PC-9 (cell line): ENCODE results near the gene CCDC144A.
"Not testable (repeated sequence)": the region's sequence is repeated elsewhere in the genome, so short reads cannot be mapped to it uniquely, and the experiment has no call there.

Source experiments
- CTCF ChIP-seq: fragments of 200-600 bp; sonication (generic); conservative IDR thresholded peaks from 2 replicates; pipeline ENCODE4 v1.6.1; 2017; ENCODE audit warnings: mixed run types, antibody characterized with exemption, mild to moderate bottlenecking, moderate library complexity
- EZH2 ChIP-seq: fragments of 200-600 bp; sonication (generic); IDR thresholded peaks from 2 replicates; pipeline ENCODE4 v1.8.0; 2017; ENCODE audit warnings: antibody characterized with exemption, low read depth

DNA sequence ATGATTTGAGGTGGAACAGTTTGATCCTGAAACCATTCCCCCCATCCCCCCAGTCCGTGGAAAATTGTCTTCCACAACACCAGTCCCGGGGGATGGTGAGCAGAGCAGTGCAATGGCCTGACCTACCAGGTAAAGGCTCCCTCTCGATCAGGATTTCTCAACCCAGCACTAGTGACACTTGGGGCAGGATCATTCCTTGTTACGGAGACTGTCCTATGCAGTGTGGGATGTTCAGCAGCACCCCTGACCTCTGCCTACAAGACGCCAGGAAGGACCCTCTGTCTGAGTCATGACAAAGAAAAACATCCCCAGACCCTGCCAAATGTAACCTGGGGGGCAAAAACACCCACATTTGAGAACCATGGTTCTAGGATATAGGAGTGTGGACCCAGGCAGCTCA, 114.8 kb downstream of the CCDC144A start:
- TF ChIP-seq CTCF, EZH2: not testable (repeated sequence)
